ENCODE data around the gene CHTOP. TPM values are rescaled to one million over a fixed set of nuclear protein-coding genes. Genes with fewer than 3 reads are reported as not detected.

Gene CHTOP
- total and polyA plus RNA-seq, 8 donors = 27.9 to 87.4 (median 35.7) TPM

GRCh38 chr1:153619171-153619570 lies 14.7 kb upstream of the CHTOP start:
- no peaks in the 10 kb centered on the region for H3K27me3 ChIP-seq
- 87 to 89% methylated on average over 6 of the region's 6 CpGs for WGBS, 2 donors
- TF ChIP-seq CTCF (IDR thresholded peaks at IDR 0.05) = no peak
- ATAC-seq = no peak
- peaks cover 0 to 2% (median 0%) of the 10 kb centered on the region in 3 donors for H3K4me1 ChIP-seq
- intact Hi-C loops (cut with DNase I) = no loop called here
- H3K27ac ChIP-seq = no peak overlapping the region
- FAIRE-seq = no peak
- H3K4me3 ChIP-seq = no peak overlapping the region
- no peaks in the 10 kb centered on the region for H3K9me3 ChIP-seq
- peaks cover 0 to 5% (median 0%) of the 10 kb centered on the region in 3 donors for H3K36me3 ChIP-seq
- no peak for DNase-seq

- no peak for FAIRE-seq
Measured at GRCh38 chr1:153623101-153623500, 10.8 kb upstream of the CHTOP start.

GRCh38 chr1:153624965-153625611 lies 8.8 kb upstream of the CHTOP start:
- ATAC-seq (no peak), FAIRE-seq (no peak), DNase-seq (peak in 1 of 6 donors; percentile 12)
- Histone ChIP-seq H3K4me3 (no peak overlapping the region), H3K36me3 (peaks cover 0 to 5% (median 0%) of the 10 kb centered on the region in 3 donors), H3K27me3 (no peaks in the 10 kb centered on the region), H3K9me3 (no peaks in the 10 kb centered on the region), H3K4me1 (peaks cover 0 to 9% (median 0%) of the 10 kb centered on the region in 3 donors), H3K27ac (no peak overlapping the region)
- no peak for TF ChIP-seq CTCF (IDR thresholded peaks at IDR 0.05)
- 92 to 93% methylated on average over 10 of the region's 10 CpGs for WGBS, 2 donors
- intact Hi-C loops (cut with DNase I) = loop anchor here in 1 of 3 donors (10.0 kb wide), 1 partner anchor 50 kb away; no protein-coding TSS in a partner anchor

More at GRCh38 chr1:153623101-153623500, 10.8 kb upstream of the CHTOP start:
- Histone ChIP-seq H3K27ac (no peak overlapping the region), H3K4me3 (no peak overlapping the region), H3K9me3 (no peaks in the 10 kb centered on the region), H3K36me3 (peaks cover 0 to 5% (median 0%) of the 10 kb centered on the region in 3 donors), H3K27me3 (no peaks in the 10 kb centered on the region), H3K4me1 (peaks cover 0 to 9% (median 0%) of the 10 kb centered on the region in 3 donors)
- TF ChIP-seq CTCF (IDR thresholded peaks at IDR 0.05) = no peak
- intact Hi-C loops (cut with DNase I) = loop anchor here in 1 of 3 donors (10.0 kb wide), 1 partner anchor 48 kb away; no protein-coding TSS in a partner anchor
- DNase-seq (peak in 1 of 6 donors; percentile 17), ATAC-seq (no peak)
- WGBS, 2 donors = 84 to 90% methylated on average over 7 of the region's 7 CpGs

- DNase-seq (peak in 1 of 6 donors; percentile 18), ATAC-seq (no peak), FAIRE-seq (no peak)
- WGBS, 2 donors = 44 to 49% methylated on average over 3 of the region's 3 CpGs
- Histone ChIP-seq H3K27ac (peak overlapping the region; percentile 44 to 85 (median 80)), H3K4me1 (peaks cover 0 to 9% (median 0%) of the 10 kb centered on the region in 3 donors), H3K27me3 (no peaks in the 10 kb centered on the region), H3K4me3 (peak overlapping the region in 3 of 4 donors; percentile 22 to 58 (median 40)), H3K9me3 (no peaks in the 10 kb centered on the region), H3K36me3 (peaks cover 0 to 5% (median 0%) of the 10 kb centered on the region in 3 donors)
- TF ChIP-seq CTCF (IDR thresholded peaks at IDR 0.05) = no peak
- intact Hi-C loops (cut with DNase I) = loop anchor here in 1 of 3 donors (10.0 kb wide), 1 partner anchor 52 kb away; no protein-coding TSS in a partner anchor
Measured at GRCh38 chr1:153626477-153626903, 7.4 kb upstream of the CHTOP start.
